GM23248 (cell line): ENCODE data around the gene FERMT3. TPM values are rescaled to one million over a fixed set of nuclear protein-coding genes. Genes with fewer than 3 reads are reported as not detected.
"Not testable (repeated sequence)": the region's sequence is repeated elsewhere in the genome, so short reads cannot be mapped to it uniquely, and the experiment has no call there.

ENCODE experiments used
- DNase-seq: peaks from one replicate; pipeline ENCODE4 v3.0.0-alpha.2; 2015
- H2AFZ ChIP-seq: fragments of 200-600 bp; sonication (generic); 2 replicates; pipeline ENCODE4 v1.6.1; 2016; ENCODE audit warnings: antibody characterized with exemption
- H3F3A ChIP-seq: fragments of 200-600 bp; sonication (generic); 2 replicates; pipeline ENCODE4 v1.6.1; 2016; ENCODE audit warnings: mild to moderate bottlenecking, antibody characterized with exemption, mixed run types; ENCODE audit not compliant: insufficient read depth
- H3K27ac ChIP-seq: fragments of 200-600 bp; sonication (generic); 2 replicates; pipeline ENCODE4 v1.5.1; 2016; ENCODE audit warnings: mild to moderate bottlenecking
- H3K27me3 ChIP-seq: fragments of 200-600 bp; sonication (generic); replicated peaks from 2 replicates; pipeline ENCODE4 v1.6.1; 2016; ENCODE audit warnings: mild to moderate bottlenecking; ENCODE audit not compliant: insufficient read depth
- H3K36me3 ChIP-seq: fragments of 200-600 bp; sonication (generic); 2 replicates; pipeline ENCODE4 v1.6.1; 2016; ENCODE audit warnings: low read depth, mild to moderate bottlenecking
- H3K4me1 ChIP-seq: fragments of 200-600 bp; sonication (generic); 2 replicates; pipeline ENCODE4 v1.6.1; 2016; ENCODE audit warnings: mild to moderate bottlenecking; ENCODE audit not compliant: insufficient read depth
- H3K4me2 ChIP-seq: fragments of 200-600 bp; sonication (generic); one replicate; pipeline ENCODE4 v1.6.1; 2016; ENCODE audit warnings: mild to moderate bottlenecking; ENCODE audit not compliant: unreplicated experiment
- H3K4me3 ChIP-seq: fragments of 200-600 bp; sonication (generic); 2 replicates; pipeline ENCODE4 v1.5.1; 2016; ENCODE audit warnings: mild to moderate bottlenecking
- H3K79me2 ChIP-seq: fragments of 200-600 bp; sonication (generic); 2 replicates; pipeline ENCODE4 v1.6.1; 2016; ENCODE audit warnings: mild to moderate bottlenecking; ENCODE audit not compliant: insufficient read depth
- H3K9ac ChIP-seq: fragments of 200-600 bp; sonication (generic); 2 replicates; pipeline ENCODE4 v1.6.1; 2016; ENCODE audit warnings: mild to moderate bottlenecking
- H3K9me2 ChIP-seq: fragments of 200-600 bp; sonication (generic); 2 replicates; pipeline ENCODE4 v1.6.1; 2016; ENCODE audit warnings: mixed run types, mild to moderate bottlenecking, moderate library complexity; ENCODE audit not compliant: insufficient read depth
- H3K9me3 ChIP-seq: fragments of 200-600 bp; sonication (generic); one replicate; pipeline ENCODE4 v1.6.1; 2017; ENCODE audit warnings: low read depth
- H4K20me1 ChIP-seq: fragments of 200-600 bp; sonication (generic); 2 replicates; pipeline ENCODE4 v1.6.0; 2016; ENCODE audit not compliant: insufficient read depth
- EZH2 ChIP-seq: fragments of 200-600 bp; sonication (generic); IDR thresholded peaks from 2 replicates; pipeline ENCODE4 v1.6.1; 2018; ENCODE audit warnings: antibody characterized with exemption, mild to moderate bottlenecking; ENCODE audit not compliant: insufficient read depth, poor library complexity, severe bottlenecking
- EZH2phosphoT487 ChIP-seq: fragments of 200-600 bp; sonication (generic); IDR thresholded peaks from 2 replicates; pipeline ENCODE4 v1.6.1; 2018; ENCODE audit warnings: antibody characterized with exemption, moderate library complexity, mild to moderate bottlenecking, low read depth; ENCODE audit not compliant: insufficient read depth
- WGBS, 2 experiments: methylation state at CpG; one replicate each; pipeline ENCODE4 v1.1.6; 2015 to 2017; ENCODE audit warnings: low lambda C conversion rate in 2 of 2, low coverage in 1 of 2; ENCODE audit errors: missing lambda C conversion rate in 2 of 2; 5-methylcytosine and 5-hydroxymethylcytosine counted together
- in situ Hi-C: fragments of 300-500 bp; cut with MboI; formaldehyde crosslinking; loops from 2 replicates; pipeline ENCODE4 v1.15.0; 2020
- polyA plus RNA-seq: library from polyadenylated mRNA; unstranded; fragments of >200 nt; fragmentation: Nextera tagmentation; extraction: Ambion mirVana; gene quantifications from 2 replicates; pipeline ENCODE4 v1.2.1, GENCODE V29; 2016
- total RNA-seq: library from RNA; depleted of rRNA; stranded (reverse); fragments of >200 nt; shearing (Covaris generic); gene quantifications from 2 replicates; pipeline ENCODE4 v1.2.3, GENCODE V29; 2014

The FERMT3 gene
- total and polyA plus RNA-seq, 2 experiments from 2014 or later, result 1.5 to 3.9 TPM

- H3K9me2 ChIP-seq, result no peaks in the 10 kb centered on the region
- H3K79me2 ChIP-seq, result peaks cover 46% of the 10 kb centered on the region
- no peaks in the 10 kb centered on the region; the same call in 1 of the 2 replicates for H3K36me3 ChIP-seq
- H3K4me3 ChIP-seq, result peak overlapping the region; percentile 100
- H3K9ac ChIP-seq, result peak overlapping the region; percentile 92
- no peak overlapping the region for H2AFZ ChIP-seq
- in situ Hi-C loops, result no loop called here
- no peak for DNase-seq
- peak overlapping the region; percentile 88 for H3K27ac ChIP-seq
- peaks cover 20% of the 10 kb centered on the region for H3F3A ChIP-seq
- H3K4me1 ChIP-seq, result peaks cover 15% of the 10 kb centered on the region
- no peaks in the 10 kb centered on the region for H3K27me3 ChIP-seq
- H4K20me1 ChIP-seq, result no peaks in the 10 kb centered on the region
- TF ChIP-seq EZH2, result no peak
- no peak for TF ChIP-seq EZH2phosphoT487
- H3K9me3 ChIP-seq, result no peaks in the 10 kb centered on the region
- H3K4me2 ChIP-seq, result peak overlapping the region; percentile 81
- 50% methylated on average over 6 of the region's 6 CpGs for WGBS, 2 experiments
These were observed 38.4 kb downstream of the FERMT3 start for GRCh38 chr11:64244966-64245365.

DNA sequence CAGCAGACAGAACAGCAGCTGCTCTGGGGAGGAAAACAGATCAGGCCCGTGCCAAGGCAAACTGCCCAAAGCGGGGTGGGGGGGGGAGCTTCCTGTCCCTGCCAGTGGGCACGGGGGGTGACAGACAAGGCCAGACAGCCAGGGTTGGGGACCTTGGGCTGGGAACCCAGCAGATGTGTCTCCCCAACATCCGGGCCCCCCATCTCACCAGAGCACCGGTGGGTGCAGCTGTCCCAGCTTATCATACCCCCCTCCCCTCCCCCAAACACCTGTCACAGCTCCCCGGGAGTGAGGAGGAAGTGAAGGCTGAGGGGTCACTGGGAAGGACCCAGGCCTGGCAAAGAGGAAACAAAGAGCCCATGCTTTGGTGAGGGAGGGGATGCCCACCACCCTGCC, 38.9 kb downstream of the FERMT3 start:
- Histone ChIP-seq H3K4me3 (peak overlapping the region; percentile 100), H3K9me3 (no peaks in the 10 kb centered on the region), H3F3A (peaks cover 15% of the 10 kb centered on the region), H3K4me1 (peaks cover 11% of the 10 kb centered on the region), H3K79me2 (peaks cover 46% of the 10 kb centered on the region), H3K27me3 (no peaks in the 10 kb centered on the region), H3K9ac (peak overlapping the region; percentile 92), H3K9me2 (no peaks in the 10 kb centered on the region), H2AFZ (no peak overlapping the region), H3K36me3 (no peaks in the 10 kb centered on the region; the same call in 1 of the 2 replicates), H3K4me2 (peak overlapping the region; percentile 81), H4K20me1 (no peaks in the 10 kb centered on the region), H3K27ac (peak overlapping the region; percentile 88)
- TF ChIP-seq EZH2phosphoT487 (no peak), EZH2 (no peak)
- 0 to 1% methylated on average over 2 to 5 of the region's 6 CpGs for WGBS, 2 experiments
- DNase-seq, result no peak
- in situ Hi-C loops, result no loop called here

GRCh38 chr11:64245797-64246620, 39.5 kb downstream of the FERMT3 start:
- DNase-seq, result peak; percentile 98
- in situ Hi-C loops, result no loop called here
- no peaks in the 10 kb centered on the region for H3K9me2 ChIP-seq
- H3K9ac ChIP-seq, result peak overlapping the region; percentile 92
- peak overlapping the region; percentile 46; the same call in 1 of the 2 replicates for H2AFZ ChIP-seq
- TF ChIP-seq EZH2 (no peak), EZH2phosphoT487 (no peak)
- peaks cover 46% of the 10 kb centered on the region for H3K79me2 ChIP-seq
- WGBS, 2 experiments, result 1 to 2% methylated on average over 29 to 45 of the region's 46 CpGs
- peak overlapping the region; percentile 81 for H3K4me2 ChIP-seq
- no peaks in the 10 kb centered on the region for H4K20me1 ChIP-seq
- peak overlapping the region; percentile 88 for H3K27ac ChIP-seq
- H3K4me3 ChIP-seq, result peak overlapping the region; percentile 100
- peaks cover 14% of the 10 kb centered on the region; the same call in 1 of the 2 replicates for H3F3A ChIP-seq
- H3K27me3 ChIP-seq, result no peaks in the 10 kb centered on the region
- 0 out of 2 replicates have a peak, but pooled peaks cover 10% of the 10 kb centered on the region for H3K4me1 ChIP-seq
- no peaks in the 10 kb centered on the region for H3K9me3 ChIP-seq
- H3K36me3 ChIP-seq, result no peaks in the 10 kb centered on the region; the same call in 1 of the 2 replicates

DNA sequence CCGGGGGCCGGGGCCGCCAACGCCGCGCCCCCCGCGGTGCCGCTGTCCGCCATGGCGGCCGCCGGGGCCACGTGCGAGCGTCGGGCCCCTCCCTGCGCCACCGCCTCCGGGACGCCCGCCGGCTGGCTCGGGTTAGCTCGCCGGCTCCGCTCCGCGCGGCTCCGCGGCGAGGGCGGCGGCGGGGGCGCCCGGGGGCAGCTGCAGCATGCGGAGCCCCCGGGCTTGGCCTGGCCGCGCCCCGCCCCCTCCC, 40.0 kb downstream of the FERMT3 start:
- peak overlapping the region; percentile 100 for H3K4me3 ChIP-seq
- peak overlapping the region; percentile 92 for H3K9ac ChIP-seq
- peaks cover 46% of the 10 kb centered on the region for H3K79me2 ChIP-seq
- in situ Hi-C loops, H2AFZ ChIP-seq, H3K36me3 ChIP-seq, H4K20me1 ChIP-seq, H3K4me2 ChIP-seq, H3K9me2 ChIP-seq, H3K4me1 ChIP-seq, DNase-seq, H3K9me3 ChIP-seq, H3K27me3 ChIP-seq: not testable (repeated sequence)
- 0 to 1% methylated on average over 16 to 23 of the region's 43 CpGs for WGBS, 2 experiments
- peak overlapping the region; percentile 88 for H3K27ac ChIP-seq
- H3F3A ChIP-seq, result peaks cover 14% of the 10 kb centered on the region; the same call in 1 of the 2 replicates
